ENCODE measurements around the gene HGS.

The HGS gene

GRCh38 chr17:81648013-81648706 is 35.7 kb upstream of the HGS start:
- no peak overlapping the region for H3K4me3 ChIP-seq
- H3K27me3 ChIP-seq (ENCODE audit: low read depth): no peaks in the 10 kb centered on the region
- no peak for DNase-seq (ENCODE audit: low spot score in 2 of 2)
- no peaks in the 10 kb centered on the region for H3K9me3 ChIP-seq
- no peaks in the 10 kb centered on the region for H3K36me3 ChIP-seq (replicated peaks)
- in situ Hi-C loops (cut with MboI; ENCODE audit: low sequenced_read_pairs): no loop called here
- H3K4me1 ChIP-seq: no peaks in the 10 kb centered on the region

GRCh38 chr17:81648707-81649085 is 35.1 kb upstream of the HGS start:
- Histone ChIP-seq H3K4me1 (no peaks in the 10 kb centered on the region), H3K4me3 (no peak overlapping the region), H3K36me3 (replicated peaks) (no peaks in the 10 kb centered on the region), H3K27me3 (ENCODE audit: low read depth) (no peaks in the 10 kb centered on the region), H3K9me3 (no peaks in the 10 kb centered on the region)
- DNase-seq (ENCODE audit: low spot score in 2 of 2): no peak
- in situ Hi-C loops (cut with MboI; ENCODE audit: low sequenced_read_pairs): no loop called here

GRCh38 chr17:81650951-81651350 is 32.9 kb upstream of the HGS start:
- in situ Hi-C loops (cut with MboI; ENCODE audit: low sequenced_read_pairs): no loop called here
- Histone ChIP-seq H3K36me3 (replicated peaks) (no peaks in the 10 kb centered on the region), H3K4me3 (no peak overlapping the region), H3K9me3 (no peaks in the 10 kb centered on the region), H3K4me1 (no peaks in the 10 kb centered on the region), H3K27me3 (ENCODE audit: low read depth) (no peaks in the 10 kb centered on the region)
- no peak for DNase-seq (ENCODE audit: low spot score in 2 of 2)

- H3K9me3 ChIP-seq: no peaks in the 10 kb centered on the region
- H3K27me3 ChIP-seq (ENCODE audit: low read depth): no peaks in the 10 kb centered on the region
- no peaks in the 10 kb centered on the region for H3K36me3 ChIP-seq (replicated peaks)
- DNase-seq (ENCODE audit: low spot score in 2 of 2): no peak
- in situ Hi-C loops (cut with MboI; ENCODE audit: low sequenced_read_pairs): no loop called here
- no peak overlapping the region for H3K4me3 ChIP-seq
- H3K4me1 ChIP-seq: no peaks in the 10 kb centered on the region
Observed at GRCh38 chr17:81651692-81652091, 32.1 kb upstream of the HGS start.

- H3K36me3 ChIP-seq (replicated peaks): no peaks in the 10 kb centered on the region
- no peaks in the 10 kb centered on the region for H3K27me3 ChIP-seq (ENCODE audit: low read depth)
- no peaks in the 10 kb centered on the region for H3K9me3 ChIP-seq
- DNase-seq (ENCODE audit: low spot score in 2 of 2): no peak
- no peak overlapping the region for H3K4me3 ChIP-seq
- H3K4me1 ChIP-seq: no peaks in the 10 kb centered on the region
- in situ Hi-C loops (cut with MboI; ENCODE audit: low sequenced_read_pairs): no loop called here
Observed at GRCh38 chr17:81652906-81653771, 30.7 kb upstream of the HGS start.

GRCh38 chr17:81655378-81656117 is 28.3 kb upstream of the HGS start:
- DNase-seq (ENCODE audit: low spot score in 2 of 2): no peak
- Histone ChIP-seq H3K27me3 (ENCODE audit: low read depth) (no peaks in the 10 kb centered on the region), H3K36me3 (replicated peaks) (no peaks in the 10 kb centered on the region), H3K4me1 (no peaks in the 10 kb centered on the region), H3K4me3 (no peak overlapping the region), H3K9me3 (no peaks in the 10 kb centered on the region)
- in situ Hi-C loops (cut with MboI; ENCODE audit: low sequenced_read_pairs): no loop called here

GRCh38 chr17:81656118-81656743 is 27.6 kb upstream of the HGS start, which contains the start of gene PDE6G:
Gene PDE6G (minus strand): TSS chr17:81656542. CDS start chr17:81653305, 3,237 bp downstream.
- Histone ChIP-seq H3K27me3 (ENCODE audit: low read depth) (no peaks in the 10 kb centered on the region), H3K9me3 (no peaks in the 10 kb centered on the region), H3K4me3 (no peak within 1 kb of the TSS), H3K4me1 (no peaks in the 10 kb centered on the region), H3K36me3 (replicated peaks) (no peaks in the 10 kb centered on the region)
- no peak for DNase-seq (ENCODE audit: low spot score in 2 of 2)
- in situ Hi-C loops (cut with MboI; ENCODE audit: low sequenced_read_pairs): no loop called here

- H3K4me3 ChIP-seq: no peak overlapping the region
- H3K36me3 ChIP-seq (replicated peaks): no peaks in the 10 kb centered on the region
- no peaks in the 10 kb centered on the region for H3K4me1 ChIP-seq
- H3K9me3 ChIP-seq: no peaks in the 10 kb centered on the region
- no peak for DNase-seq (ENCODE audit: low spot score in 2 of 2)
- H3K27me3 ChIP-seq (ENCODE audit: low read depth): no peaks in the 10 kb centered on the region
- in situ Hi-C loops (cut with MboI; ENCODE audit: low sequenced_read_pairs): no loop called here
Observed at GRCh38 chr17:81656835-81657234, 27.0 kb upstream of the HGS start.

- Histone ChIP-seq H3K27me3 (ENCODE audit: low read depth) (no peaks in the 10 kb centered on the region), H3K9me3 (no peaks in the 10 kb centered on the region), H3K4me1 (no peaks in the 10 kb centered on the region), H3K4me3 (no peak overlapping the region), H3K36me3 (replicated peaks) (no peaks in the 10 kb centered on the region)
- DNase-seq (ENCODE audit: low spot score in 2 of 2): no peak
- in situ Hi-C loops (cut with MboI; ENCODE audit: low sequenced_read_pairs): no loop called here
Observed at GRCh38 chr17:81659038-81659437, 24.8 kb upstream of the HGS start.

- Histone ChIP-seq H3K36me3 (replicated peaks) (peaks cover 8% of the 10 kb centered on the region; the same call in 1 of the 2 replicates), H3K4me3 (no peak overlapping the region), H3K9me3 (no peaks in the 10 kb centered on the region), H3K27me3 (ENCODE audit: low read depth) (no peaks in the 10 kb centered on the region), H3K4me1 (peaks cover 2% of the 10 kb centered on the region)
- DNase-seq (ENCODE audit: low spot score in 2 of 2): no peak
- in situ Hi-C loops (cut with MboI; ENCODE audit: low sequenced_read_pairs): no loop called here
Observed at GRCh38 chr17:81660441-81660840, 23.4 kb upstream of the HGS start.

- H3K27me3 ChIP-seq (ENCODE audit: low read depth): no peaks in the 10 kb centered on the region
- no peak overlapping the region for H3K4me3 ChIP-seq
- no peak for DNase-seq (ENCODE audit: low spot score in 2 of 2)
- in situ Hi-C loops (cut with MboI; ENCODE audit: low sequenced_read_pairs): no loop called here
- peaks cover 4% of the 10 kb centered on the region for H3K4me1 ChIP-seq
- no peaks in the 10 kb centered on the region for H3K9me3 ChIP-seq
- peaks cover 8% of the 10 kb centered on the region; the same call in 1 of the 2 replicates for H3K36me3 ChIP-seq (replicated peaks)
Observed at GRCh38 chr17:81662002-81662401, 21.8 kb upstream of the HGS start.

GRCh38 chr17:81664051-81664470 is 19.8 kb upstream of the HGS start:
- no peak for DNase-seq (ENCODE audit: low spot score in 2 of 2)
- peaks cover 13% of the 10 kb centered on the region for H3K4me1 ChIP-seq
- no peaks in the 10 kb centered on the region for H3K27me3 ChIP-seq (ENCODE audit: low read depth)
- in situ Hi-C loops (cut with MboI; ENCODE audit: low sequenced_read_pairs): no loop called here
- no peak overlapping the region for H3K4me3 ChIP-seq
- peaks cover 26% of the 10 kb centered on the region for H3K36me3 ChIP-seq (replicated peaks)
- no peaks in the 10 kb centered on the region for H3K9me3 ChIP-seq

- Histone ChIP-seq H3K27me3 (ENCODE audit: low read depth) (no peaks in the 10 kb centered on the region), H3K4me3 (peak overlapping the region; percentile 87), H3K4me1 (peaks cover 13% of the 10 kb centered on the region), H3K9me3 (no peaks in the 10 kb centered on the region), H3K36me3 (replicated peaks) (peaks cover 40% of the 10 kb centered on the region)
- peak in 1 of 2 experiments; percentile 59 for DNase-seq (ENCODE audit: low spot score in 2 of 2)
- in situ Hi-C loops (cut with MboI; ENCODE audit: low sequenced_read_pairs): no loop called here
Observed at GRCh38 chr17:81665205-81666091, 18.4 kb upstream of the HGS start.

All from HAP-1 (cell line).